Measurements from ENCODE around the gene ZBTB32. TPM values are rescaled to one million over a fixed set of nuclear protein-coding genes. Genes with fewer than 3 reads are reported as not detected.
"Not testable (repeated sequence)": the region's sequence is repeated elsewhere in the genome, so short reads cannot be mapped to it uniquely, and the experiment has no call there.

The ZBTB32 gene
- total RNA-seq, 1 donor from 2014 or later = 140 TPM

DNA sequence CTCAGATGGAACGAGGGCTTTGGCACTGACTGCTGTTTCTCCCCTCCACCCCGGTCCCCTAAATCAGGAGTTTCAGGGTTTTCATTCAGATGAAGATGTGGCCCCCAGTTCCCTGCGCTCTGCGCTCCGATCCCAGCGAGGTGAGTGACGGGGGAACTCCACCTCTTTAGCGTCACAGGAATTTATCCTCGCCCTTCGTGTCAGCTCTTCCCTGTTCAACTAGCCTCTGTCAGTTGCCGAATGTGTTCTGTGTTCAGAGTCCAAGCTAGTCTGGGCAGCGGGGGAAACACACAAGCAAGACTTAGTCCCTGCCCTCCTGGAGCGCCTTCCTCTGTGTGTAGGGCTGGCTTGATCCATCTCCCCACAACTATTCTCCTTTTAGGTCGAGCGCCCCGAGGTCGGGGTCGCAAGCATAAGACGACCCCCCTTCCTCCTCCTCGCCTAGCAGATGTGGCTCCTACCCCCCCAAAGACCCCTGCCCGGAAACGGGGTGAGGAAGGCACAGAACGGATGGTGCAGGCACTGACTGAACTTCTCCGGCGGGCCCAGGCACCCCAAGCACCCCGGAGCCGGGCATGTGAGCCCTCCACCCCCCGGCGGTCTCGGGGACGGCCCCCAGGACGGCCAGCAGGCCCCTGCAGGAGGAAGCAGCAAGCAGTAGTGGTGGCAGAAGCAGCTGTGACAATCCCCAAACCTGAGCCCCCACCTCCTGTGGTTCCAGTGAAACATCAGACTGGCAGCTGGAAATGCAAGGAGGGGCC, 15.2 kb downstream of the ZBTB32 start:
- Mint-ChIP-seq H3K4me1 (peaks cover 30% of the 10 kb centered on the region), H3K9me3 (no peaks in the 10 kb centered on the region), H3K4me3 (peak overlapping the region; percentile 94), H3K27ac (peak overlapping the region; percentile 92), H3K27me3 (no peaks in the 10 kb centered on the region), H3K36me3 (ENCODE audit: low read depth) (peaks cover 65% of the 10 kb centered on the region)
- intact Hi-C loops (cut with micrococcal nuclease) = loop anchor here (5.0 kb wide), 1 partner anchor 172 kb away; the partner anchor contains the start of gene TMEM147
- no peak for DNase-seq

DNA sequence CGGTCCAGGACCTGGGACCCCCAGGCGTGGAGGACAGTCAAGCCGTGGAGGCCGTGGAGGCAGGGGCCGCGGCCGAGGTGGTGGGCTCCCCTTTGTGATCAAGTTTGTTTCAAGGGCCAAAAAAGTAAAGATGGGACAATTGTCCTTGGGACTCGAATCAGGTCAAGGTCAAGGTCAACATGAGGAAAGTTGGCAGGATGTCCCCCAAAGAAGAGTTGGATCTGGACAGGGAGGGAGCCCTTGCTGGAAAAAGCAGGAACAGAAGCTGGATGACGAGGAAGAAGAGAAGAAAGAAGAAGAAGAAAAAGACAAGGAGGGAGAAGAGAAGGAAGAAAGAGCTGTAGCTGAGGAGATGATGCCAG, 15.8 kb downstream of the ZBTB32 start:
- no peak for DNase-seq
- Mint-ChIP-seq H3K4me1 (peaks cover 25% of the 10 kb centered on the region), H3K27me3 (no peaks in the 10 kb centered on the region), H3K9me3 (no peaks in the 10 kb centered on the region), H3K27ac (no peak overlapping the region), H3K4me3 (peak overlapping the region; percentile 21), H3K36me3 (ENCODE audit: low read depth) (peaks cover 65% of the 10 kb centered on the region)
- intact Hi-C loops (cut with micrococcal nuclease) = no loop called here

DNA sequence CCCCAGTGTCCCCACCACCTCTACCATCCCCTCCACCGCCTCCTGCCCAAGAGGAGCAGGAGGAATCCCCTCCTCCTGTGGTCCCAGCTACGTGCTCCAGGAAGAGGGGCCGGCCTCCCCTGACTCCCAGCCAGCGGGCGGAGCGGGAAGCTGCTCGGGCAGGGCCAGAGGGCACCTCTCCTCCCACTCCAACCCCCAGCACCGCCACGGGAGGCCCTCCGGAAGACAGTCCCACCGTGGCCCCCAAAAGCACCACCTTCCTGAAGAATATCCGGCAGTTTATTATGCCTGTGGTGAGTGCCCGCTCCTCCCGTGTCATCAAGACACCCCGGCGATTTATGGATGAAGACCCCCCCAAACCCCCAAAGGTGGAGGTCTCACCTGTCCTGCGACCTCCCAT, 16.3 kb downstream of the ZBTB32 start:
- intact Hi-C loops (cut with micrococcal nuclease) = no loop called here
- H3K27ac Mint-ChIP-seq = no peak overlapping the region
- DNase-seq = no peak
- H3K4me3 Mint-ChIP-seq = no peak overlapping the region
- H3K9me3 Mint-ChIP-seq = no peaks in the 10 kb centered on the region
- H3K36me3 Mint-ChIP-seq (ENCODE audit: low read depth) = peaks cover 67% of the 10 kb centered on the region
- H3K27me3 Mint-ChIP-seq = no peaks in the 10 kb centered on the region
- peaks cover 24% of the 10 kb centered on the region for H3K4me1 Mint-ChIP-seq

DNA sequence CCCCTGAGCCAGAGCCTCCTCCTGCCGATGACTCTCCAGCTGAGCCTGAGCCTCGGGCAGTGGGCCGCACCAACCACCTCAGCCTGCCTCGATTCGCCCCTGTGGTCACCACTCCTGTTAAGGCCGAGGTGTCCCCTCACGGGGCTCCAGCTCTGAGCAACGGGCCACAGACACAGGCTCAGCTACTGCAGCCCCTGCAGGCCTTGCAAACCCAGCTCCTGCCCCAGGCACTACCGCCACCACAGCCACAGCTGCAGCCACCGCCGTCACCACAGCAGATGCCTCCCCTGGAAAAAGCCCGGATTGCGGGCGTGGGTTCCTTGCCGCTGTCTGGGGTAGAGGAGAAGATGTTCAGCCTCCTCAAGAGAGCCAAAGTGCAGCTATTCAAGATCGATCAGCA, 17.0 kb downstream of the ZBTB32 start:
- Mint-ChIP-seq H3K27me3 (no peaks in the 10 kb centered on the region), H3K27ac (no peak overlapping the region), H3K4me3 (no peak overlapping the region), H3K4me1 (peaks cover 20% of the 10 kb centered on the region), H3K36me3 (ENCODE audit: low read depth) (peaks cover 67% of the 10 kb centered on the region), H3K9me3 (no peaks in the 10 kb centered on the region)
- DNase-seq = no peak
- intact Hi-C loops (cut with micrococcal nuclease) = no loop called here

DNA sequence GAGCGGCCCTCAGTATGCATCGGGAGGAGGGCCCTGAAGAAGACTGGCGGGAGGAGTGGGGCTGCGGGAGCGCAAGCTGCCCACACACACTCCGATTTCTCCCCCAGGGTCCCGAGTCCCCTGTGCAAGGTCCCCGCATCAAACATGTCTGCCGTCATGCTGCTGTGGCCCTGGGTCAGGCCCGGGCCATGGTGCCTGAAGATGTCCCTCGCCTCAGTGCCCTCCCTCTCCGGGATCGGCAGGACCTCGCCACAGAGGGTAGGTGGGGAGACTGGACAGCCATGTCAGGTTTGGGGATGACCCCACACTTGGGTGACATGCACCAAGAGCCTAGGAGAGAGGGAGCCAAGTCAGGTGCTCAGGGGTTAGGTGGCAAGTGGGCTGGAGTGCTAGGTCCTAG, 18.1 kb downstream of the ZBTB32 start:
- no peak for DNase-seq
- H3K27me3 Mint-ChIP-seq = no peaks in the 10 kb centered on the region
- no peak overlapping the region for H3K4me3 Mint-ChIP-seq
- intact Hi-C loops (cut with micrococcal nuclease) = no loop called here
- H3K4me1 Mint-ChIP-seq = peaks cover 17% of the 10 kb centered on the region
- no peak overlapping the region for H3K27ac Mint-ChIP-seq
- peaks cover 66% of the 10 kb centered on the region for H3K36me3 Mint-ChIP-seq (ENCODE audit: low read depth)
- H3K9me3 Mint-ChIP-seq = no peaks in the 10 kb centered on the region

DNA sequence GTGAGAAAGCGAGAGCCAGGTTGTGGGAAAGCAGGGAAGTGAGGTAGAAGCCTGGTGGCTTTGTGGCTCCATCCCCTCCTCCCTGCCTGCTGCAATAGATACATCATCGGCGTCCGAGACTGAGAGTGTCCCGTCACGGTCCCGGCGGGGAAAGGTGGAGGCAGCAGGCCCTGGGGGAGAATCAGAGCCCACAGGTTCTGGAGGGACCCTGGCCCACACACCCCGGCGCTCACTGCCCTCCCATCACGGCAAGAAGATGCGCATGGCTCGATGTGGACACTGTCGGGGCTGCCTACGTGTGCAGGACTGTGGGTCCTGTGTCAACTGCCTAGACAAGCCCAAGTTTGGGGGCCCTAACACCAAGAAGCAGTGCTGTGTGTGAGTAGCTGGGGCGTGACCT, 18.5 kb downstream of the ZBTB32 start:
- H3K36me3 Mint-ChIP-seq (ENCODE audit: low read depth) = peaks cover 66% of the 10 kb centered on the region
- DNase-seq = no peak
- no peak overlapping the region for H3K4me3 Mint-ChIP-seq
- no peaks in the 10 kb centered on the region for H3K27me3 Mint-ChIP-seq
- intact Hi-C loops (cut with micrococcal nuclease) = no loop called here
- H3K4me1 Mint-ChIP-seq = peaks cover 17% of the 10 kb centered on the region
- no peak overlapping the region for H3K27ac Mint-ChIP-seq
- no peaks in the 10 kb centered on the region for H3K9me3 Mint-ChIP-seq

DNA sequence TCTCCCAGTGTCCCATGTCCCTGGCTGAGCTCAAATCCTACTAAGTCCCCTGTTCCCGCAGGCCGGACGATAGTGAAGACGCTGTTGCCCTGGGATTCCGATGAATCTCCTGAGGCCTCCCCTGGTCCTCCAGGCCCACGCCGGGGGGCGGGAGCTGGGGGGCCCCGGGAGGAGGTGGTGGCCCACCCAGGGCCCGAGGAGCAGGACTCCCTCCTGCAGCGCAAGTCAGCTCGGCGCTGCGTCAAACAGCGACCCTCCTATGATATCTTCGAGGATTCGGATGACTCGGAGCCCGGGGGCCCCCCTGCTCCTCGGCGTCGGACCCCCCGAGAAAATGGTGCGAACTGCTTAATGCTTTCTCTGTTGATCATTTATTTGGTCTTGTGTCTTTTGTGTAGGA, 19.3 kb downstream of the ZBTB32 start:
- intact Hi-C loops (cut with micrococcal nuclease) = no loop called here
- H3K4me1 Mint-ChIP-seq = peaks cover 16% of the 10 kb centered on the region
- H3K27me3 Mint-ChIP-seq = no peaks in the 10 kb centered on the region
- H3K36me3 Mint-ChIP-seq (ENCODE audit: low read depth) = peaks cover 73% of the 10 kb centered on the region
- DNase-seq = no peak
- H3K9me3 Mint-ChIP-seq = no peaks in the 10 kb centered on the region
- H3K27ac Mint-ChIP-seq = no peak overlapping the region
- H3K4me3 Mint-ChIP-seq = no peak overlapping the region

DNA sequence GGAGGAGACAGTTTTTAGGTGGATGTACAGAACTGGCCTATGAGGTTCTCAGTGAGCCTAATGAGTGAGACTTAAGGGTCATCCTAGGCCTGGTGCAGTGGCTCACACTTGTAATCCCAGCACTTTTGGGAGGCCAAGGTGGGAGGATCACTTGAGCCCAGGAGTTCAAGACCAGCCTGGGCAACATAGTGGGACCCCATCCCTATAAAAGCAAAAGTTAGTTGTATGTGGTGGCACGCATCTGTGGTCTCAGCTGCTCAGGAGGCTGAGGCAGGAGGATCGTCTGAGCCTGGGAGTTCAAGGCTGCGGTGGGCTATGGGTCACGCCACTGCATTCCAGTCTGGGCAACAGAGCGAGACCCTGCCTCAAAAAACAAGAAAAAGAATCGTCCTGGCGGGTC, 19.8 kb downstream of the ZBTB32 start:
- H3K9me3 Mint-ChIP-seq; intact Hi-C loops (cut with micrococcal nuclease); H3K27ac Mint-ChIP-seq; H3K4me3 Mint-ChIP-seq; DNase-seq; H3K27me3 Mint-ChIP-seq: not testable (repeated sequence)
- H3K36me3 Mint-ChIP-seq (ENCODE audit: low read depth) = peaks cover 75% of the 10 kb centered on the region
- peaks cover 13% of the 10 kb centered on the region for H3K4me1 Mint-ChIP-seq

DNA sequence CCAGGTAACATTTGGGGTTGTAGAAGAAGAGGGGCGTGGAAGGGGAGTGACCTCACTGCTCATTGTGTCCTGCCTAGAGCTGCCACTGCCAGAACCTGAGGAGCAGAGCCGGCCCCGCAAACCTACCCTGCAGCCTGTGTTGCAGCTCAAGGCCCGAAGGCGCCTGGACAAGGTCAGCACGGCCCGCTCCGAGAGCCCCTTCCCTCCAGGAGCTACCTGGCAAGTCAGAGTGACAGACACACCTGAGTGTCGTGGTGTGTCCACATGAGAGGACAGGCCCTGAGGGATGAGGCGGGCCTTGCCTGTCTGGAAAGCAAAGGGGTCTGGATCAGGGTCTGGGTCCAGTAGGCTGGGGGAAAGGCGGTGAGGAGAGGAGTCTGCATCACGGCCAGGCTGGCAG, 20.2 kb downstream of the ZBTB32 start:
- peaks cover 76% of the 10 kb centered on the region for H3K36me3 Mint-ChIP-seq (ENCODE audit: low read depth)
- no peaks in the 10 kb centered on the region for H3K27me3 Mint-ChIP-seq
- H3K27ac Mint-ChIP-seq = no peak overlapping the region
- peaks cover 8% of the 10 kb centered on the region for H3K4me1 Mint-ChIP-seq
- no peaks in the 10 kb centered on the region for H3K9me3 Mint-ChIP-seq
- no peak overlapping the region for H3K4me3 Mint-ChIP-seq
- intact Hi-C loops (cut with micrococcal nuclease) = no loop called here
- no peak for DNase-seq

DNA sequence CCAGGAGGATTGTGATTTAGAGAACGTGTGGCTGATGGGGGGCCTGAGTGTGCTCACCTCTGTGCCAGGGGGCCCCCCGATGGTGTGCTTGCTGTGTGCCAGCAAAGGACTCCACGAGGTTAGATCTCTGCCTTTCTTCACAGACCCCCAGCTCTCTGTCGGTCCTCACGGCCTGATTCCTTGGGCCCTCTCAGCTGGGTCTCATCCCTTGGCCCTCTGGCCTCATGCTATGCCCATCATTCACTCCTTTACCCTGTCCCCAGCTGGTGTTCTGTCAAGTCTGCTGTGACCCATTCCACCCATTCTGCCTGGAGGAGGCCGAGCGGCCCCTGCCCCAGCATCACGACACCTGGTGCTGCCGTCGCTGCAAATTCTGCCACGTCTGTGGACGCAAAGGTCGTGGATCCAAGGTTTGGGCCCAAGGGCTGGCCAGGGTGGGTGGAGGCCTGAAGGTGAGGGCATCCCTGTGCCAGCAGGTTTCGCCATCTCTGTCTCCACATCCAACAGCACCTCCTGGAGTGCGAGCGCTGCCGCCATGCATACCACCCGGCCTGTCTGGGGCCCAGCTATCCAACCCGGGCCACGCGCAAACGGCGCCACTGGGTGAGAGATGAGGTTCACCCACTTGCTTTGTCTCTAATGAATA, 21.0 kb downstream of the ZBTB32 start:
- Mint-ChIP-seq H3K4me1 (peaks cover 5% of the 10 kb centered on the region), H3K36me3 (ENCODE audit: low read depth) (peaks cover 79% of the 10 kb centered on the region), H3K27ac (no peak overlapping the region), H3K4me3 (no peak overlapping the region), H3K9me3 (no peaks in the 10 kb centered on the region), H3K27me3 (no peaks in the 10 kb centered on the region)
- DNase-seq = no peak
- intact Hi-C loops (cut with micrococcal nuclease) = no loop called here

DNA sequence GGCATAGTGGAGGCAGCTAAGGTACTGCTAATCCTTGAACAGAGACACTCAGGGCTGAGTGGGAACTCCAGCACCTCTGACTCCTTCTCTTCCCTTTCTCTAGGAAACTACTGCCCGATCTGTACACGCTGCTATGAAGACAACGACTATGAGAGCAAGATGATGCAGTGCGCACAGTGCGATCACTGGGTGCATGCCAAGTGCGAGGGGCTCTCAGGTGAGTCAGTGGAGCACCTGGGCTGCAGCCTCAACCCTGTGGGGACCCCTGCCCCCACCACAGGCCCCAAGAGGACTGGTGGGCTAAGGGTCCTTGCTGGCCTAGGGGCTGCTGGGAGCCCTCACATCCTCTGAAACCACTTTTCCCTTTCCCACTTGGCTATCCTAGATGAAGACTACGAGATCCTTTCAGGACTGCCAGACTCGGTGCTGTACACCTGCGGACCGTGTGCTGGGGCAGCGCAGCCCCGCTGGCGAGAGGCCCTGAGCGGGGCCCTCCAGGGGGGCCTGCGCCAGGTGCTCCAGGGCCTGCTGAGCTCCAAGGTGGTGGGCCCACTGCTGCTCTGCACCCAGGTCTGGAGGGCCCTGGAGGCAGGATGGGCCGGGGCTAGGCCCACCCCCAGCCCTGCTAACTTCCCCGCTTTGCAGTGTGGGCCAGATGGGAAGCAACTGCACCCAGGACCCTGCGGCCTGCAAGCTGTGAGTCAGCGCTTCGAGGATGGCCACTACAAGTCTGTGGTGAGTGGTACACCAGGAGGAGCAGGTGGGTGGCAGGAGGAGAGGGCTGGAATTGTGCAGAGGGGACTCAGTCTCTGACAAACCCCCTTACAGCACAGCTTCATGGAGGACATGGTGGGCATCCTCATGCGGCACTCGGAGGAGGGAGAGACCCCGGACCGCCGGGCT, 22.9 kb downstream of the ZBTB32 start:
- Mint-ChIP-seq H3K36me3 (ENCODE audit: low read depth) (peaks cover 79% of the 10 kb centered on the region), H3K27me3 (no peaks in the 10 kb centered on the region), H3K4me1 (peaks cover 3% of the 10 kb centered on the region), H3K4me3 (no peak overlapping the region), H3K27ac (no peak overlapping the region), H3K9me3 (no peaks in the 10 kb centered on the region)
- intact Hi-C loops (cut with micrococcal nuclease) = no loop called here
- no peak for DNase-seq

DNA sequence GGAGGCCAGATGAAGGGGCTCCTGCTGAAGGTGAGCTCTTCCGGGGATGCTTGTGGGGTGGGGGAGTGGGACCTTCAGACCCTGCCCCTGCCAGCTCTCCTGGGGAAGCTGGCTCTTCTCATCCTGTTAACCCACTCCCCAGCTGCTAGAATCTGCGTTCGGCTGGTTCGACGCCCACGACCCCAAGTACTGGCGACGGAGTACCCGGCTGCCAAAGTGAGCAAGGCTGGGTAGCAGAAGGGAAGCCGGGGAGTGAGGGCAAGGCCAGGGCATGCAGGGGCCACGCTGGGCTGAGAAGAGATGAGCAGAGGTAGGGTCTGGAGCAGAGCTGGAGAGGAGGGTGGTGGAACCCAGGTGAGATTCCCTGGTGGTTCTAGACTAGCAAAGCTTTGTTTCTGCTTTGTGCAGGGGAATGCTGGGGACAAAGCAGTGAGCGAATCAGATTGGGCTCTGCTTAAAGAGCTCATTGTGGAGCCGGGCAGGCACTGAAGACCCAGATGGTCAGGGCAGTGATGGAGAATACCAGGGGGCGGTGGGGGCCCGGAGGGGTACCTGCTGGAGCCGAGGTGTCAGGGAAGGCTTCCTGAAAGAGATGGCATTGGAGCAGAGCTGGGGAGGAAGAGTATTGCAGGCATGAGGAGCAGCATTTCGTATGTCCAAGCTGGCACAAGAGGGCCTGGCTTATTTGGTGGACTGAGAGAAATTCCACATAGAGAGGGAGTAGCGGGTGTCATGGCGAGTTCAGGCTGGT, 23.8 kb downstream of the ZBTB32 start:
- no peaks in the 10 kb centered on the region for H3K27me3 Mint-ChIP-seq
- intact Hi-C loops (cut with micrococcal nuclease) = no loop called here
- no peak for DNase-seq
- no peaks in the 10 kb centered on the region for H3K9me3 Mint-ChIP-seq
- H3K36me3 Mint-ChIP-seq (ENCODE audit: low read depth) = peaks cover 75% of the 10 kb centered on the region
- no peak overlapping the region for H3K27ac Mint-ChIP-seq
- H3K4me1 Mint-ChIP-seq = peaks cover 3% of the 10 kb centered on the region
- no peak overlapping the region for H3K4me3 Mint-ChIP-seq

DNA sequence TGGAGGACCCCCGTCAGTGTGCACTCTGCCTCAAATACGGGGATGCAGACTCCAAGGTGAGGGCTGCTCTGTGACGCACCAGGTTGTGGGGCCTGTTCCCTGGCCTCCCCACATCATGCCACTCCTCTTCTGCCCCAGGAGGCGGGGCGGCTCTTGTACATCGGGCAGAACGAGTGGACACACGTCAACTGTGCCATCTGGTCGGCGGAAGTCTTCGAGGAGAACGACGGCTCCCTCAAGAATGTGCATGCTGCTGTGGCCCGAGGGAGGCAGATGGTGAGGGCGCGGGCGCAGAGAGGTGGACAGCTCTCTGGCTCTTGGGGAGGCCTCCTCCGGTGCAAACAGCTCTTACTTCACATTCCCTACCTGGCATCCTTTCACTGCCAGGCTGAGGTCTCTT, 24.7 kb downstream of the ZBTB32 start:
- Mint-ChIP-seq H3K27ac (no peak overlapping the region), H3K4me1 (peaks cover 5% of the 10 kb centered on the region), H3K9me3 (no peaks in the 10 kb centered on the region), H3K27me3 (no peaks in the 10 kb centered on the region), H3K4me3 (no peak overlapping the region), H3K36me3 (ENCODE audit: low read depth) (peaks cover 74% of the 10 kb centered on the region)
- intact Hi-C loops (cut with micrococcal nuclease) = no loop called here
- DNase-seq = no peak
